HG02943 (cell line): ENCODE data around the gene BAG2.

Experiments used
- ATAC-seq: cut with Tn5 transposase; IDR thresholded peaks from one replicate; pipeline ENCODE4 v1.9.1; 2021; ENCODE audit warnings: mild to moderate bottlenecking, low read depth, moderate library complexity; ENCODE audit not compliant: unreplicated experiment

BAG2 gene

GRCh38 chr6:57173886-57174510 lies 1.9 kb downstream of the BAG2 start:
- no peak for ATAC-seq

DNA sequence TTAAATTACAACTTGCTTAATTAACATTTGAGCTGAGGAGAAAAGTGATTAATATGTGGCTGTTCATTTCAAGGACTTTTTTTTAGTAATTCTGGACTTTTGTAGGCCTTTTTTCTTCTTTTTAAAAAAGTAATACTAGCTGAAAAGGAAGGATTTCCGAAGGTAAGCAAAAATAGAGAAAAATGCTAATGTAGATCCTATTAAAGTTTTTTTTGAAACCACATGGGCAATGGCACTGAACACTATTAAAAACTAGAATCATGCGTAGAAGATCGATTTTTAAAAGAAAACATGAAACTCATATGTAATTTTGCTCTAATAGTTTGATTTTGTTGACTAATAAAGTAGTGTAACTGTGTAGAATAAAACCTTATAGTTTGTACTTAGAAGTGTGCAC lies 2.4 kb downstream of the BAG2 start:
- no peak for ATAC-seq

DNA sequence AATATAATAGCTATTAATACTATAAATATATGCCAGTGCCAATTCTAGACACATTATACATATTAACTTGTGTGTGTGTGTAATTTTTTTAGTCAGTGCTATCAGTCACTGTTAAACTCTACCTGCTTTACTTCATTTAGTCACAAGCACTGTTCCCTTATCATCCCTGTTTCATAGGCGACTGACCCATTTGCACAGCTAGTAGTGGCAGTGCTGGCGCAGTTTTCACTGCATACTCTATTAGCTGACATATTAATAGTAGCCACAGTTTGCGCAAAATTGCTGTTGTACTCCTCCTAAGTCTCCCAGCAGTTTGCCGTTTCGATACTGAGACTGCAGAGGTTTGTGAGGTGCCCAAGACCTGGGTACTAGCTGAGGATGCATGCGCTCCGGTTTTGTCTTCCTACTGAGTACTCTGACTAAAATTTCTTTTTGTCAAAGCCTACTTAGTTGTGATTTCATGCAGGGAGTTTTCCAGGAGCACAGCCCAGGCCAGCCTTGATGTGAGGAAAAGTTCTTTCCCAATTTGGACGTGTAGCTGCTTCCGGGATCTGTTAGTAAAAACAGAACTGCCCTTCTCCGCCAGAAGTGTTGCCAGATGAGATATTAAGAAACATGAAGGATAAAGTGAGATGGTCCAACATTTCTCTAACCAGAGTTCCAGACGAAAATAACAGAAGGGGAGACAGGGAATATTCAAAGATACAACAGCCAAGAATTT lies 5.6 kb downstream of the BAG2 start:
- ATAC-seq, result no peak

GRCh38 chr6:57180596-57180995 lies 8.5 kb downstream of the BAG2 start:
- no peak for ATAC-seq

- no peak for ATAC-seq
Measured at GRCh38 chr6:57182017-57182432, 9.9 kb downstream of the BAG2 start.

- no peak for ATAC-seq
Measured at GRCh38 chr6:57183336-57183735, 11.2 kb downstream of the BAG2 start.

DNA sequence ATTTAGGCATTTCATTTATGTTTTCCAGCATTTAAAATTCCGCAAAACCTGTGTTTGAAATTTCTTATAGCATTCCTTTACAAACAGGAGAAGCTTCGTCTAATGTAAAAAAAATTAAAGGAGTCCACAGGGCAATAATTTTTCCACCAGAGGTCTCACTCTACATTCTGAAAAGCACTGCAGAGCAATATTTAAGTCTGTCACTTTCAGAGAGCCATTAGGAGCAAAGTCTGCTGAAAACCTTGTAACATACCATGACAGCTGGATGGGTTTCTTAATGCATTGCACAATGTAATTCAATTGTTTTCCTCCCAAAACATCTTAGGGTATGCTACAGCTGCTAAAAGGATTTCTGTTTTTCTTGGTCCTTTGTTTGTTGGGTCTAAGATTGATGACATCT lies 18.0 kb downstream of the BAG2 start:
- ATAC-seq, result no peak

DNA sequence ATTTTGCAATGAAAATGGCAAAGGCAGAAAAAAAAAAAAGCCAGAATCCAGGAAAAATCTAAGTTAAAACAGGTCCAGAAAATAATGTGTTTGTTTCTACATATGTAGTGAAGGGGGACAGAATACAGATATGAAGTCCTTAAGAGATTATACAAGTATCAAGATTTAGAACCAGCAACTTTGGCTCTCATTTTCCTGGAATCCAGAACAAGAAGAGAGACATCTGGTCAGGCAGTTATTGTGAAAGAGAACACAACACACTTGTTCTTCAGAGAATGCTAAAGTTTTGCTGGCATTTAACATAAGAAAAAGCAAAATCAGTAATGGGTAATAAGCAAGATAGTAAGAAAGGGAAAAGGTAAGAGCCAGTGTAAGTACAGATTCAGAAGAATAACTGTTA lies 21.1 kb downstream of the BAG2 start:
- ATAC-seq, result no peak

DNA sequence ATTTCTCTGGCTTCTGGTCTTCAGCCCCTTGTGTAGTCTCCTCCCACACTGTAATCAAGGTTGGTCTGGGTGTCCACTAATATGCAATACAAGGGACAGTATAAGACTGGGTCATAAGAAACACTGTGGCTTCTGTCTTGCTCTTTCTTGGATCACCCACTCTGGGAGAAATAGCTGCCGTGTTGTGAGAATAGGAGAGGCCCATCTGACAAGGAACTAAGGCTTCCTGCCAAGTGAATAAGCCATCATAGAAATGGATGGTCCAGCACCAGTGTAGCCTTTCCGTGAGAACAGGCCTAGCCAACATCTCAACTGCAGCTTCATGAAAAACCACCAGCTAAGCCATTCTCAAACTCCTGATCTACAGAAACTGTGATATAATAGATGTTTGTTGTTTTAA lies 23.3 kb downstream of the BAG2 start:
- ATAC-seq, result no peak

DNA sequence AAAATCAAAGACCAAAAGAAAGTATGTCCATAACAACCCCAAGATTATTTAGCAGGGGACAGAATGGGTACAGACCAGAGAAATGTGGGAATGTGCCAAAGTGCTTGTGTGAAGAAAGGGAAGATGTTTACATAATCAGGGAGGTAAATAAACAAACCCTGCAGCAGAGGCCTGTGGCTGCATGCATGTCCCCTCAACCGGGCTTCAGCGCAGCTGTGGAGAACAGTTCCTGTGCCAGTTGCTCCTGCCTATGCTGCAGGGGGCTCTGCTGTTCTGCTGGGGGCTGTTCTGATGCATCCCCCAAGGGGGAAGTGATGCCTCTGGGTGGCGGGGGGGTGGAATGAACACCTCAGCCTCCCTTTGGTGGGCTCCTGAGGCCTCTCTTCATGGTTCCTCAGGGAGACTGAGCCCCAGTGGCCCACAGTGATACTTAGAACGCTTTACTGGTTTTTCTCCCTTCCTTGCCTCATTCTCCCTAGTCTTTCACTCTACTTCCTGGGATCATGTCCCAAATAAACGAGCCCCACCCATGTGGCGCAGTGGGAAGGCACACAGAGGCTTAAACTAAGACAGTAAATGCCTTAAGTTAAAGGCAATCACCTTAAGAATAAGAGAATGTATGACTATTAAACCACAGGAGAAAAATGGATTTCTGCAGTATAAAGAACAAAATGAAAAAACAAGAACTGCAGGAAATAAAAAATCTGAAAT lies 27.0 kb downstream of the BAG2 start:
- ATAC-seq, result no peak

GRCh38 chr6:57201718-57202117 lies 29.6 kb downstream of the BAG2 start:
- no peak for ATAC-seq

DNA sequence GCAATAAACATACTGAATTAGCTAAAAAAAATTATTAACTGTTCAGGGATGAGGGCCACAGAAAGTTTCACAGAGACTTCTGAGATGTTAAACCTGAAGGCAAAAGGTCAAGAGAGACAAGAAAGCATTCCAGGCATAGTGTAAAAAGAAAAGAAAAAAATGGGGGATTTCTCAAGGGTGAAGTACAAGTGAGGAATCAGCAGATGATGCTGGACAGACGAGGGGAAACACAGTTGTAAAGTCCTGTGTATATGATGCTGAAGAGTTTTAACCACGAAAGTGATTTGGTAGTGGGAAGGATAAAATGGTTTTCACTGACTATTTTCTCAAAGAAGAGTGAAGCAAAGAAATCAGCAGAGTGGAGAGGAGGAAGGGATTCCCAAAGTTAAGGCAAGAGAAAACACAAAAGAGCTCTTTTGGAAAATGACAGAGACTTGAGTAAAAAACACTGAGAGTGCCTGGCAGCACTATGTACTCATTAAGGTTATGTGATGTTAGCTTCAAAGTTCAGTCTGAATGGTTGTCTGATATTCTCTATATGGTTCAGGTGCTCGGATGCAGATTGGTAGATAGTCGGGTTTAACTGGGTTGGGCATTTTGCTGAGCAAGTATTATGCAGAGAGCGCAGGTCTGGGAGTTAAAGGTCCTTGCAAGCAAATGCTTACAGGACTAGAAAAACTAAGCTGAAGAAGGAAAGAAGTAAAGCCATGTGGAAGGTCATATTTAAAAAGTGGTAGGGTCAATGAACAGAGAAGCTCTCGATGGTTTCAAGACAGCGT lies 33.6 kb downstream of the BAG2 start:
- no peak for ATAC-seq

GRCh38 chr6:57207141-57207540 lies 35.0 kb downstream of the BAG2 start:
- no peak for ATAC-seq

- no peak for ATAC-seq
Measured at GRCh38 chr6:57207872-57208271, 35.7 kb downstream of the BAG2 start.

DNA sequence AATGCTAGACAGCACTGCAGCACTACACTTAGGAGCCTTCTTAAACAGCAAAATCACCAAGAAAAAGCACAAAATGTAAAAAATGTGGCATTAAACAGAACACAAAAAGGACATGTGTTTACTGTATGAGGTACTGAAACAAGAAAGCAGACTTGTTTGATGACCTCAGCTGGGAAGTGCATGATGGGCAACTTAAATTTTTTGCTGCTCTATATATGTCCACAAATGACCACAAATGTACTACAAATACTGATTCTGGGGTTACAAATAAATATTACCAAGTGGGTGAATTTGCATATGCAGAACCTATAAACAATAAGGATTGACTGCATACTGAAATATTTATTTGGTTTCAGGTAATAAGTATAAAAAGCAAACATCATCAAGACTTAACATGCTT lies 36.9 kb downstream of the BAG2 start:
- no peak for ATAC-seq

- no peak for ATAC-seq
Measured at GRCh38 chr6:57210060-57210459, 37.9 kb downstream of the BAG2 start.

DNA sequence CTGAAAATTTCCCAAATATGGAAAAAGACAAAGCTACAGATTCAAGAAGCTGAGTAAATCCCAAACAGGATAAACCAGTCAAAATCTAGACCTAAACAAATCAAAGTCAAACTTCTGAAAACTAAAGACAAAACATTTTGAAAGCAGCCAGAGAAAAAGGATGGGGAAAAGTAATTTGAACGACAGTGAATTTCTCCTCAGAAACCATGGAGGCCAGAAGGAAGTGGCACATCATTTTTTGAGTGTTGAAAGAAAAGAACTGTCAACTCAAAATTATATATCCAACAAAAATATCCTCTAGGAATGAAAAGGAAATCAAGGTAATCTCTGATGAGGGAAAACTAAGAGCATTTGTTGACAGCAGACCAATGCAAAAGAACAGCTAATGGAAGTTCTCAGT lies 43.1 kb downstream of the BAG2 start:
- no peak for ATAC-seq

DNA sequence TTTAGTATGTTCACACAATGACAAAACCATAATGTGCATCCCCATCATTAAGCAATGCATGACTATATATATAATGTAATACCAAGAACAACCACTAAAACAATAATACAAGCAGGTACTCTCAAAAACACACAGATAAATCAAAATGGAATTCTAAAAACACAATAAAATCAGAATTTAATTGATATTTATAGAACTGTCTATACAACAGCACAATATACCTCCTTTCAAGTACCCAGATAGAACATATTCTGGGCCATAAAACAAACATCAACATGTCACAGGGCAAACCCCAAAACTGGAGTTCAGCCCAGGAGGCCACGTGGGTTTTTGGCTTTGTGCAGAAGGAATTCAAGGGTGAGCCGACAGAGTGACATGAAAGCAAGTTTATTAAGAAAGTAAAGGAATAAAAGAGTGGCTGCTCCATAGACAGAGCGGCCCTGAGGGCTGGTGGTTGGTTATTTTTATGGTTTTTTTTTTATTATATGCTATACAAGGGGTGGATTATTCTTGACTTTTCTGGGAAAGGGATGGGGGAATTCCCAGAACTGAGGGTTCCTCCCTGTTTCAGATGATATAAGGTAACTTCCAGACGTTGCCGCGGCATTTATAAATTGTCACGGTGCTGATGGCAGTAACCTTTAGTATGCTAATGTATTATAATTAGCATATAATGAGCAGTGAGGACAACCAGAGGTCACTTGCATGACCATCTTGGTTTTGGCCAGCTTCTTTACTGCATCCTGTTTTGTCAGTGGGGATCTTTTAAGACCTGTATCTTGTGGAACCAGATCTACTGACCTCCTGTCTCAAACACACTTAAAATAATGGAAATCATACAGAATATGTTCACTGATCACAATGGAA lies 44.3 kb downstream of the BAG2 start:
- no peak for ATAC-seq

DNA sequence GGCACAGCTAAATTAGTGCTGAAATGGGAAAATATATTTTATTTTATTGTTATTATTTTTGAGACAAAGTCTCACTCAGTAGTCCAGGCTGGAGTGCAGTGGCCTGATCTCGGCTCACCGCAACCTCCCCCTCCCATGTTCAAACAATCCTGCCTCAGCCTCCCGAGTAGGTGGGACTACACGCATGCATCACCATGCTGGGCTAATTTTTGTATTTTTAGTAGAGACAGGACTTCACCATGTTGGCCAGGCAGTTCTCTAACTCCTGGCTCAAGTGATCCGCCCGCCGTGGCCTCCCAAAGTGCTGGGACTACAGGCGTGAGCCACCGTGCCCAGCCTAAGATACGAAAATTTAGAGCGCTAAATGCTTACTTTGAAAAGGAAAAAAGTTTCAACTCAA lies 45.1 kb downstream of the BAG2 start:
- ATAC-seq, result no peak

- no peak for ATAC-seq
Measured at GRCh38 chr6:57220083-57220703, 48.1 kb downstream of the BAG2 start.
